Neural progenitor cell (in vitro differentiated cells): ENCODE results near the gene EPHB2. TPM values are rescaled to one million over a fixed set of nuclear protein-coding genes. Genes with fewer than 3 reads are reported as not detected.

ENCODE experiments used
- DNase-seq: peaks from one replicate; pipeline ENCODE4 v3.0.0-alpha.2; 2016; ENCODE audit warnings: low spot score
- H2AFZ ChIP-seq: fragments of 200-600 bp; sonication (generic); replicated peaks from 2 replicates; pipeline ENCODE4 v1.6.1; 2016; ENCODE audit warnings: antibody characterized with exemption
- H3F3A ChIP-seq: fragments of 200-600 bp; sonication (generic); 2 replicates; pipeline ENCODE4 v1.6.1; 2016; ENCODE audit warnings: antibody characterized with exemption, low read depth
- H3K27ac ChIP-seq: fragments of 200-600 bp; sonication (generic); 2 replicates; pipeline ENCODE4 v1.5.1; 2016; ENCODE audit warnings: mild to moderate bottlenecking
- H3K27me3 ChIP-seq: fragments of 200-600 bp; sonication (generic); 2 replicates; pipeline ENCODE4 v1.6.1; 2016; ENCODE audit warnings: mild to moderate bottlenecking, moderate library complexity
- H3K36me3 ChIP-seq: fragments of 200-600 bp; sonication (generic); 2 replicates; pipeline ENCODE4 v1.5.1; 2016
- H3K4me1 ChIP-seq: fragments of 200-600 bp; sonication (generic); 2 replicates; pipeline ENCODE4 v1.6.1; 2016; ENCODE audit warnings: mixed run types
- H3K4me2 ChIP-seq: fragments of 200-600 bp; sonication (generic); 2 replicates; pipeline ENCODE4 v1.6.1; 2016
- H3K4me3 ChIP-seq: fragments of 200-600 bp; sonication (generic); 2 replicates; pipeline ENCODE4 v1.5.1; 2016
- H3K79me2 ChIP-seq: fragments of 200-600 bp; sonication (generic); 2 replicates; pipeline ENCODE4 v1.6.1; 2016; ENCODE audit warnings: low read depth
- H3K9ac ChIP-seq: fragments of 200-600 bp; sonication (generic); 2 replicates; pipeline ENCODE4 v1.6.1; 2016
- H3K9me3 ChIP-seq: fragments of 200-600 bp; sonication (generic); 2 replicates; pipeline ENCODE4 v1.5.1; 2016; ENCODE audit warnings: low read depth
- H4K20me1 ChIP-seq: fragments of 200-600 bp; sonication (generic); 2 replicates; pipeline ENCODE4 v1.6.1; 2016; ENCODE audit warnings: low read depth
- H3K27ac Mint-ChIP-seq: 3 replicates; pipeline ENCODE4 v1.8.0; 2021; ENCODE audit warnings: mixed read lengths
- H3K27me3 Mint-ChIP-seq: 2 replicates; pipeline ENCODE4 v1.8.0; 2022; ENCODE audit warnings: low read depth, mild to moderate bottlenecking, inconsistent platforms, moderate library complexity, mixed read lengths; ENCODE audit not compliant: insufficient read depth
- H3K36me3 Mint-ChIP-seq: 3 replicates; pipeline ENCODE4 v1.8.0; 2021; ENCODE audit warnings: mixed read lengths
- H3K4me1 Mint-ChIP-seq: 3 replicates; pipeline ENCODE4 v1.8.0; 2021; ENCODE audit warnings: mixed read lengths
- H3K4me3 Mint-ChIP-seq: 3 replicates; pipeline ENCODE4 v1.8.0; 2021; ENCODE audit warnings: mild to moderate bottlenecking, moderate library complexity, mixed read lengths
- H3K9me3 Mint-ChIP-seq: 3 replicates; pipeline ENCODE4 v1.8.0; 2020; ENCODE audit warnings: mixed read lengths
- CTCF ChIP-seq: fragments of 200-600 bp; sonication (generic); IDR thresholded peaks from 2 replicates; pipeline ENCODE4 v1.5.1; 2017; ENCODE audit warnings: antibody characterized with exemption, mild to moderate bottlenecking
- EZH2 ChIP-seq: fragments of 200-600 bp; sonication (generic); IDR thresholded peaks from 2 replicates; pipeline ENCODE4 v1.6.1; 2017; ENCODE audit warnings: antibody characterized with exemption, mild to moderate bottlenecking, moderate library complexity
- EZH2phosphoT487 ChIP-seq: fragments of 200-600 bp; sonication (generic); IDR thresholded peaks from 2 replicates; pipeline ENCODE4 v1.6.1; 2017; ENCODE audit warnings: antibody characterized with exemption
- total RNA-seq: library from RNA; depleted of rRNA; stranded (reverse); fragments of >200 nt; gene quantifications from 2 replicates; pipeline ENCODE4 v1.2.3, GENCODE V29; 2015; ENCODE audit warnings: low replicate concordance

Gene EPHB2
- total RNA-seq, 1 donor from 2014 or later = 38.3 TPM

GRCh38 chr1:22895357-22895756 lies 184.7 kb downstream of the EPHB2 start:
- no peaks in the 10 kb centered on the region for H3K27me3 Mint-ChIP-seq
- H3K4me1 ChIP-seq = no peaks in the 10 kb centered on the region

GRCh38 chr1:22896184-22896583 lies 185.5 kb downstream of the EPHB2 start:
- H3F3A ChIP-seq = no peaks in the 10 kb centered on the region
- H3K27me3 ChIP-seq = no peaks in the 10 kb centered on the region
- no peaks in the 10 kb centered on the region for H3K36me3 ChIP-seq
- DNase-seq = no peak
- H3K4me1 ChIP-seq = no peaks in the 10 kb centered on the region
- H3K27ac ChIP-seq = no peak overlapping the region
- no peaks in the 10 kb centered on the region for H3K79me2 ChIP-seq
- H3K9me3 Mint-ChIP-seq = no peaks in the 10 kb centered on the region
- no peak overlapping the region for H3K27ac Mint-ChIP-seq
- H3K9ac ChIP-seq = no peak overlapping the region
- no peak overlapping the region for H3K4me2 ChIP-seq
- H3K36me3 Mint-ChIP-seq = peaks cover 33% of the 10 kb centered on the region
- no peaks in the 10 kb centered on the region for H3K9me3 ChIP-seq
- no peak overlapping the region for H3K4me3 Mint-ChIP-seq
- peaks cover 6% of the 10 kb centered on the region for H3K4me1 Mint-ChIP-seq
- no peak overlapping the region for H2AFZ ChIP-seq
- no peaks in the 10 kb centered on the region for H3K27me3 Mint-ChIP-seq
- H3K4me3 ChIP-seq = no peak overlapping the region
- H4K20me1 ChIP-seq = no peaks in the 10 kb centered on the region
- no peak for TF ChIP-seq EZH2phosphoT487
- TF ChIP-seq EZH2 = no peak
- TF ChIP-seq CTCF = no peak

More at GRCh38 chr1:22895357-22895756, 184.7 kb downstream of the EPHB2 start:
- Histone ChIP-seq H3K4me2 (no peak overlapping the region), H4K20me1 (no peaks in the 10 kb centered on the region), H3K27me3 (no peaks in the 10 kb centered on the region), H3K4me3 (no peak overlapping the region), H3K36me3 (no peaks in the 10 kb centered on the region), H3K9me3 (no peaks in the 10 kb centered on the region), H3F3A (no peaks in the 10 kb centered on the region), H2AFZ (no peak overlapping the region), H3K79me2 (no peaks in the 10 kb centered on the region), H3K9ac (no peak overlapping the region), H3K27ac (no peak overlapping the region)
- DNase-seq = no peak
- TF ChIP-seq EZH2 (no peak), EZH2phosphoT487 (no peak), CTCF (no peak)
- Mint-ChIP-seq H3K4me1 (peaks cover 6% of the 10 kb centered on the region), H3K36me3 (peaks cover 33% of the 10 kb centered on the region), H3K4me3 (no peak overlapping the region), H3K9me3 (no peaks in the 10 kb centered on the region), H3K27ac (no peak overlapping the region)

GRCh38 chr1:22900451-22900850 lies 189.8 kb downstream of the EPHB2 start:
- H3K27ac ChIP-seq = no peak overlapping the region
- no peak overlapping the region for H3K27ac Mint-ChIP-seq
- no peaks in the 10 kb centered on the region for H3K9me3 ChIP-seq
- no peaks in the 10 kb centered on the region for H3K36me3 ChIP-seq
- H3K4me3 Mint-ChIP-seq = no peak overlapping the region
- no peak overlapping the region for H3K4me3 ChIP-seq
- DNase-seq = no peak
- no peaks in the 10 kb centered on the region for H4K20me1 ChIP-seq
- TF ChIP-seq EZH2 (no peak), EZH2phosphoT487 (no peak), CTCF (no peak)
- H3K4me1 ChIP-seq = no peaks in the 10 kb centered on the region
- no peaks in the 10 kb centered on the region for H3K27me3 ChIP-seq
- H2AFZ ChIP-seq = no peak overlapping the region
- H3K4me1 Mint-ChIP-seq = peaks cover 6% of the 10 kb centered on the region
- H3K27me3 Mint-ChIP-seq = no peaks in the 10 kb centered on the region
- H3K4me2 ChIP-seq = no peak overlapping the region
- H3K79me2 ChIP-seq = no peaks in the 10 kb centered on the region
- no peaks in the 10 kb centered on the region for H3F3A ChIP-seq
- H3K9ac ChIP-seq = no peak overlapping the region
- H3K9me3 Mint-ChIP-seq = no peaks in the 10 kb centered on the region
- H3K36me3 Mint-ChIP-seq = peaks cover 5% of the 10 kb centered on the region
